ENCODE measurements around the gene EHF.

GRCh38 chr11:34647131-34647530 is 26.2 kb downstream of the EHF start:
- no peak for TF ChIP-seq CTCF (IDR thresholded peaks at IDR 0.05)
- TF ChIP-seq POLR2A (IDR thresholded peaks at IDR 0.05), result no peak
- TF ChIP-seq EP300 (IDR thresholded peaks at IDR 0.05), result no peak

All from ovary (tissue), 3 donors.